ENCODE results near the gene GPRC5B.

The GPRC5B gene

GRCh38 chr16:19842426-19843157, 42.1 kb downstream of the GPRC5B start:
- DNase-seq, result no peak

- no peak for DNase-seq
These were observed 43.5 kb downstream of the GPRC5B start for GRCh38 chr16:19841184-19841583.

GRCh38 chr16:19840524-19841110, 44.0 kb downstream of the GPRC5B start:
- DNase-seq, result no peak

GRCh38 chr16:19837984-19838707, 46.5 kb downstream of the GPRC5B start:
- DNase-seq, result no peak

- DNase-seq, result no peak
These were observed 47.2 kb downstream of the GPRC5B start for GRCh38 chr16:19837331-19837980.

GRCh38 chr16:19835968-19836421, 48.7 kb downstream of the GPRC5B start:
- no peak for DNase-seq

GRCh38 chr16:19835196-19835595, 49.5 kb downstream of the GPRC5B start:
- no peak for DNase-seq

GRCh38 chr16:19833581-19833980, 51.1 kb downstream of the GPRC5B start:
- no peak for DNase-seq

GRCh38 chr16:19833176-19833575, 51.5 kb downstream of the GPRC5B start:
- no peak for DNase-seq

- DNase-seq, result no peak
These were observed 53.0 kb downstream of the GPRC5B start for GRCh38 chr16:19831678-19832077.

GRCh38 chr16:19830902-19831560, 53.6 kb downstream of the GPRC5B start:
- no peak for DNase-seq

GRCh38 chr16:19829844-19830692, 54.6 kb downstream of the GPRC5B start:
- DNase-seq, result no peak

- no peak for DNase-seq
These were observed 60.4 kb downstream of the GPRC5B start for GRCh38 chr16:19824216-19824615.

GRCh38 chr16:19823322-19823721, 61.3 kb downstream of the GPRC5B start:
- no peak for DNase-seq

GRCh38 chr16:19822533-19822932, 62.1 kb downstream of the GPRC5B start:
- no peak for DNase-seq

GRCh38 chr16:19817875-19818274, 66.8 kb downstream of the GPRC5B start:
- DNase-seq, result no peak

- no peak for DNase-seq
These were observed 67.5 kb downstream of the GPRC5B start for GRCh38 chr16:19817122-19817521.

- DNase-seq, result no peak
These were observed 69.2 kb downstream of the GPRC5B start for GRCh38 chr16:19815418-19815817.

GRCh38 chr16:19812986-19813385, 71.7 kb downstream of the GPRC5B start:
- no peak for DNase-seq

- DNase-seq, result no peak
These were observed 73.6 kb downstream of the GPRC5B start for GRCh38 chr16:19810817-19811731.

- no peak for DNase-seq
These were observed 75.0 kb downstream of the GPRC5B start for GRCh38 chr16:19809693-19810092.
